Measurements from ENCODE around the gene HDHD5.

The HDHD5 gene

DNA sequence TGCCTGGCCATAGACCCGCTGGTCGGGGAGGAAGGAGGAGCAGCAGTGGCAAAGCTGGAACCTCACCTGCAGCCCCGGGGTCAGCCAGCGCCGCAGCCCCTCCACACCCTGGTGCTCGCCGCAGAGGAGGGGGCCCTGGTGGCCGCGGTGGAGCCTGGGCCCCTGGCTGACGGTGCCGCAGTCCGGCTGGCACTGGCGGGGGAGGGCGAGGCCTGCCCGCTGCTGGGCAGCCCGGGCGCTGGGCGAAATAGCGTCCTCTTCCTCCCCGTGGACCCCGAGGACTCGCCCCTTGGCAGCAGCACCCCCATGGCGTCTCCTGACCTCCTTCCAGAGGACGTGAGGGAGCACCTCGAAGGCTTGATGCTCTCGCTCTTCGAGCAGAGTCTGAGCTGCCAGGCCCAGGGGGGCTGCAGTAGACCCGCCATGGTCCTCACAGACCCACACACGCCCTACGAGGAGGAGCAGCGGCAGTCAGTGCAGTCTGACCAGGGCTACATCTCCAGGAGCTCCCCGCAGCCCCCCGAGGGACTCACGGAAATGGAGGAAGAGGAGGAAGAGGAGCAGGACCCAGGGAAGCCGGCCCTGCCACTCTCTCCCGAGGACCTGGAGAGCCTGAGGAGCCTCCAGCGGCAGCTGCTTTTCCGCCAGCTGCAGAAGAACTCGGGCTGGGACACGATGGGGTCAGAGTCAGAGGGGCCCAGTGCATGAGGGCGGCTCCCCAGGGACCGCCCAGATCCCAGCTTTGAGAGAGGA lies 49.8 kb downstream of the HDHD5 start:
- H3K27me3 ChIP-seq (ENCODE audit: insufficient read depth, insufficient read length) = no peaks in the 10 kb centered on the region
- TF ChIP-seq SUZ12 (IDR thresholded peaks at IDR 0.05; ENCODE audit: extremely low read depth, insufficient read depth, insufficient read length) = no peak
- no peak for TF ChIP-seq YY1 (IDR thresholded peaks at IDR 0.05; ENCODE audit: insufficient read depth, insufficient read length)
- TF ChIP-seq ZNF274 (IDR thresholded peaks at IDR 0.05; ENCODE audit: low read depth, low read length) = no peak
- no peak for DNase-seq (ENCODE audit: low read depth, low spot score)
- no peaks in the 10 kb centered on the region for H3K9me3 ChIP-seq (ENCODE audit: insufficient read depth, low read length)
- no peaks in the 10 kb centered on the region for H3K4me1 ChIP-seq (ENCODE audit: insufficient read depth, insufficient read length)
- no peak overlapping the region for H3K4me3 ChIP-seq (ENCODE audit: insufficient read length, low read depth)
- peaks cover 46% of the 10 kb centered on the region for H3K36me3 ChIP-seq (ENCODE audit: insufficient read depth, insufficient read length, low read length)
- H3K9ac ChIP-seq (ENCODE audit: insufficient read length, low read depth) = no peak overlapping the region

DNA sequence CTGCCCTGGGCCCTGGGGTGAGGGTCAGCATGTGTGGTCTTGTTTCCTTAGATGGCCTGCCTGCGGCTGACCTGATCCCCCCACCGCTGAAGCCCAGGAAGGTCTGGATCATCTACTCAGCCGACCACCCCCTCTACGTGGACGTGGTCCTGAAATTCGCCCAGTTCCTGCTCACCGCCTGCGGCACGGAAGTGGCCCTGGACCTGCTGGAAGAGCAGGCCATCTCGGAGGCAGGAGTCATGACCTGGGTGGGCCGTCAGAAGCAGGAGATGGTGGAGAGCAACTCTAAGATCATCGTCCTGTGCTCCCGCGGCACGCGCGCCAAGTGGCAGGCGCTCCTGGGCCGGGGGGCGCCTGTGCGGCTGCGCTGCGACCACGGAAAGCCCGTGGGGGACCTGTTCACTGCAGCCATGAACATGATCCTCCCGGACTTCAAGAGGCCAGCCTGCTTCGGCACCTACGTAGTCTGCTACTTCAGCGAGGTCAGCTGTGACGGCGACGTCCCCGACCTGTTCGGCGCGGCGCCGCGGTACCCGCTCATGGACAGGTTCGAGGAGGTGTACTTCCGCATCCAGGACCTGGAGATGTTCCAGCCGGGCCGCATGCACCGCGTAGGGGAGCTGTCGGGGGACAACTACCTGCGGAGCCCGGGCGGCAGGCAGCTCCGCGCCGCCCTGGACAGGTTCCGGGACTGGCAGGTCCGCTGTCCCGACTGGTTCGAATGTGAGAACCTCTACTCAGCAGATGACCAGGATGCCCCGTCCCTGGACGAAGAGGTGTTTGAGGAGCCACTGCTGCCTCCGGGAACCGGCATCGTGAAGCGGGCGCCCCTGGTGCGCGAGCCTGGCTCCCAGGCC lies 50.6 kb downstream of the HDHD5 start:
- peaks cover 50% of the 10 kb centered on the region for H3K36me3 ChIP-seq (ENCODE audit: insufficient read depth, insufficient read length, low read length)
- no peak for DNase-seq (ENCODE audit: low read depth, low spot score)
- no peaks in the 10 kb centered on the region for H3K4me1 ChIP-seq (ENCODE audit: insufficient read depth, insufficient read length)
- H3K4me3 ChIP-seq (ENCODE audit: insufficient read length, low read depth) = no peak overlapping the region
- H3K9me3 ChIP-seq (ENCODE audit: insufficient read depth, low read length) = no peaks in the 10 kb centered on the region
- no peak overlapping the region for H3K9ac ChIP-seq (ENCODE audit: insufficient read length, low read depth)
- TF ChIP-seq ZNF274 (IDR thresholded peaks at IDR 0.05; ENCODE audit: low read depth, low read length) (no peak), SUZ12 (IDR thresholded peaks at IDR 0.05; ENCODE audit: extremely low read depth, insufficient read depth, insufficient read length) (no peak), YY1 (IDR thresholded peaks at IDR 0.05; ENCODE audit: insufficient read depth, insufficient read length) (no peak)
- no peaks in the 10 kb centered on the region for H3K27me3 ChIP-seq (ENCODE audit: insufficient read depth, insufficient read length)

- TF ChIP-seq ZNF274 (IDR thresholded peaks at IDR 0.05; ENCODE audit: low read depth, low read length) = no peak
- no peak for DNase-seq (ENCODE audit: low read depth, low spot score)
- Histone ChIP-seq H3K9me3 (ENCODE audit: insufficient read depth, low read length) (no peaks in the 10 kb centered on the region), H3K27me3 (ENCODE audit: insufficient read depth, insufficient read length) (no peaks in the 10 kb centered on the region), H3K4me3 (ENCODE audit: insufficient read length, low read depth) (no peak overlapping the region), H3K36me3 (ENCODE audit: insufficient read depth, insufficient read length, low read length) (peaks cover 60% of the 10 kb centered on the region), H3K9ac (ENCODE audit: insufficient read length, low read depth) (no peak overlapping the region), H3K4me1 (ENCODE audit: insufficient read depth, insufficient read length) (no peaks in the 10 kb centered on the region)
Observed at GRCh38 chr22:17107547-17107810, 51.6 kb downstream of the HDHD5 start.

- H3K9me3 ChIP-seq (ENCODE audit: insufficient read depth, low read length) = no peaks in the 10 kb centered on the region
- no peak for DNase-seq (ENCODE audit: low read depth, low spot score)
- no peaks in the 10 kb centered on the region for H3K4me1 ChIP-seq (ENCODE audit: insufficient read depth, insufficient read length)
- no peak for TF ChIP-seq SUZ12 (IDR thresholded peaks at IDR 0.05; ENCODE audit: extremely low read depth, insufficient read depth, insufficient read length)
- TF ChIP-seq YY1 (IDR thresholded peaks at IDR 0.05; ENCODE audit: insufficient read depth, insufficient read length) = no peak
- TF ChIP-seq ZNF274 (IDR thresholded peaks at IDR 0.05; ENCODE audit: low read depth, low read length) = no peak
- H3K27me3 ChIP-seq (ENCODE audit: insufficient read depth, insufficient read length) = no peaks in the 10 kb centered on the region
- no peak overlapping the region for H3K4me3 ChIP-seq (ENCODE audit: insufficient read length, low read depth)
- H3K36me3 ChIP-seq (ENCODE audit: insufficient read depth, insufficient read length, low read length) = peaks cover 65% of the 10 kb centered on the region
- H3K9ac ChIP-seq (ENCODE audit: insufficient read length, low read depth) = no peak overlapping the region
Observed at GRCh38 chr22:17106785-17107546, 52.1 kb downstream of the HDHD5 start.

DNA sequence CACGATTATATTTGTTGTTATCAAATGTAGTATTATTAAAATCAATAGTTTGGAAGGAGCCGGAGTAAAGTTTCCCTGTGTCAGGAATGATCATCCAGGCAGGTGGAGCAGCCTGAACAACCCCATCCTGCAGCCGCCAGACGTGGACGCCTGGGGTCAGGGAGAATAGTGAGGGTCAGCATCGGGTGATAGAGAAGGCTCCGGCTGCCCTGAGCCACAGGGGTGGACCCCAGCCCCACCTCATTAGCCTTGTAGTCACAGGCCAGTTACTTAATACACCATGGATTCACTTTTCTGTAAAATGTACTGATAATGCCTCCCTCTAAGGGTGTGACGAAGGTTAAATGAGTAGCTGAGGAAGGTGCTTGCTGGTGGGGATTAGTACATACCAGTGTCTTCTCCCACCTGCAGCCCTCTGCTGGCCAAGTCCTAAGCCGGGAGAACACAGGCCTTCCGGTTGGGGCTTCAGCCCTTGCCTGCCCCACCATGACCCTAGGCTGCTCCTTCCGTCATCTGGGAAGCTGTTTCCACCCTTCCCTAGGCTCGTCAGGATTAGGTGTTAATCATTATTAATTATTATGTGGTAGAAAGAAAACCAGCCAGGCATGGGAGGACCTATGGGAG lies 52.8 kb downstream of the HDHD5 start:
- no peak for DNase-seq (ENCODE audit: low read depth, low spot score)
- peaks cover 72% of the 10 kb centered on the region for H3K36me3 ChIP-seq (ENCODE audit: insufficient read depth, insufficient read length, low read length)
- no peaks in the 10 kb centered on the region for H3K27me3 ChIP-seq (ENCODE audit: insufficient read depth, insufficient read length)
- no peaks in the 10 kb centered on the region for H3K9me3 ChIP-seq (ENCODE audit: insufficient read depth, low read length)
- H3K9ac ChIP-seq (ENCODE audit: insufficient read length, low read depth) = no peak overlapping the region
- H3K4me3 ChIP-seq (ENCODE audit: insufficient read length, low read depth) = no peak overlapping the region
- H3K4me1 ChIP-seq (ENCODE audit: insufficient read depth, insufficient read length) = no peaks in the 10 kb centered on the region
- TF ChIP-seq YY1 (IDR thresholded peaks at IDR 0.05; ENCODE audit: insufficient read depth, insufficient read length) (no peak), ZNF274 (IDR thresholded peaks at IDR 0.05; ENCODE audit: low read depth, low read length) (no peak), SUZ12 (IDR thresholded peaks at IDR 0.05; ENCODE audit: extremely low read depth, insufficient read depth, insufficient read length) (no peak)

DNA sequence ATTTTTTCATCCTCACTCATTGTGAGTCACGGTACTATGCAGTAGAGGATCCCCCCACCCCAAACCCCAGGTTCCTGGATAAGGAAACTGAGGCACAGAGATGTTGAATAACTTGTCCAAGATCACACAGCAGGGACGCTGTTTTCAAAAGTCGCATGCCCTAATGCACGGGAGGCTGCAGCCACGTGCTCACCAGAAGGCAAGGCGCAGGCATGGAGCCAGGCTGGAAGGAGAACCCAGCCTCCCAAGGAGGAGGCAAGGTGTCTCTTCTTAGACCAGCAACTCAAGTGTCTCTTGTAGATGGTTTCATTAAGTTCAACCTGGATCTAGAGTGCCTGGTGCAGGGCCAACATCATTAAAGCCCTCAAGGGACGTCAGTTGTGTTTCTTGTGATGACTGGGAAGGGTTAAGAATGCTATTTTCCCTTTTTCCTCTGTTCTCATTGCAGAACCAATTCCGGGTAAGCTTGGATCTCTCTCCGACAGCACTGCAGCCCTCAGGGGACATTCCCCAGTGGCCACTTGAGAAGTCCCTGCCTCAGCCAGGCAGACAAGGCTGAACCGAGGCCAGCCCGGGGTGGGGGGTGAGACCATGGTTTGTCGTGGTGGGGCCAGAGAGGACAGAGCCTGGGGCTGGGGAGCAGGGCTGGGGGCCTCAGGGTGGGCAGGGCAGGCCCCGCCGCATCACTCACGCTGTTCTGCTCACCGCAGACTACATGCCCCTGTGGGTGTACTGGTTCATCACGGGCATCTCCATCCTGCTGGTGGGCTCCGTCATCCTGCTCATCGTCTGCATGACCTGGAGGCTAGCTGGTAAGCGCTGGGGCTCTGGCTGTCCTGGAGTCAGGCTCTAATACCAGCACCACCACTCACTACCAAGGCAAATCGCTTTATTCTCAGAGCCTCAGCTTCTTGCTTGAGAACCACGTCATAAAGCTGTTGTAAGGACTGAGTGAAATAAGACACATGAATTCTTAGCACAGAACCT lies 53.6 kb downstream of the HDHD5 start:
- Histone ChIP-seq H3K27me3 (ENCODE audit: insufficient read depth, insufficient read length) (no peaks in the 10 kb centered on the region), H3K9ac (ENCODE audit: insufficient read length, low read depth) (no peak overlapping the region), H3K36me3 (ENCODE audit: insufficient read depth, insufficient read length, low read length) (peaks cover 76% of the 10 kb centered on the region), H3K4me3 (ENCODE audit: insufficient read length, low read depth) (no peak overlapping the region), H3K4me1 (ENCODE audit: insufficient read depth, insufficient read length) (no peaks in the 10 kb centered on the region), H3K9me3 (ENCODE audit: insufficient read depth, low read length) (no peaks in the 10 kb centered on the region)
- TF ChIP-seq SUZ12 (IDR thresholded peaks at IDR 0.05; ENCODE audit: extremely low read depth, insufficient read depth, insufficient read length) (no peak), YY1 (IDR thresholded peaks at IDR 0.05; ENCODE audit: insufficient read depth, insufficient read length) (no peak), ZNF274 (IDR thresholded peaks at IDR 0.05; ENCODE audit: low read depth, low read length) (no peak)
- DNase-seq (ENCODE audit: low read depth, low spot score) = no peak

Data from NT2/D1 (cell line).